Measurements from ENCODE around the gene GPR87. TPM values are rescaled to one million over a fixed set of nuclear protein-coding genes. Genes with fewer than 3 reads are reported as not detected.

GPR87 gene
- total RNA-seq, 4 donors from 2014 or later, result not detected

DNA sequence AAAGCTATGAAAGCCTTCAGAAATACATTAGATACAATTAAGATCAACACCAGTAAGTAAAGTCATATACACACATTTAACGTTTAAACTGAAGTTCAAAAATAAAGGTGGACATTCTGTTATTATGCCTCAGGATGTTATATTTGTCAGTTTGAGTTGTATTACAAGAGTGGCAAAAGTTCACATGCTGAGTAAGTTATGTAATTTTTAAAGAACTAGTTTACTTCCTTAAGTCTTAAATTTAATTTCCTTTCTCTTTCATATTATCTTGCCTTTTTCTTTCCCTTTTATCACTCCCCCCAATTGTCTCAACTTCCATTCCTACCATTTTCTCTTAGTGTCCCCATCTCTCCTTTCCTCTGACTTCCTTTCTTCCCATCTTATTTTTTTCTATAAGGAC is 4.9 kb upstream of the GPR87 start:
- DNase-seq, result no peak
- no peaks in the 10 kb centered on the region for H3K4me1 ChIP-seq
- intact Hi-C loops (cut with DNase I; ENCODE audit: low total_unique reads), result no loop called here
- no peaks in the 10 kb centered on the region for H3K27me3 ChIP-seq
- TF ChIP-seq POLR2AphosphoS5 (IDR thresholded peaks at IDR 0.05), result no peak
- TF ChIP-seq EP300 (IDR thresholded peaks at IDR 0.05; ENCODE audit: low read depth), result no peak
- no peak for TF ChIP-seq POLR2A (IDR thresholded peaks at IDR 0.05)
- TF ChIP-seq CTCF (IDR thresholded peaks at IDR 0.05), result no peak
- 29 to 55% methylated on average over 1 of the region's 1 CpG for WGBS, 2 donors (ENCODE audit: low coverage in 1 of 2)
- no peak overlapping the region for H3K27ac ChIP-seq
- H3K36me3 ChIP-seq, result no peaks in the 10 kb centered on the region
- no peak overlapping the region for H3K4me3 ChIP-seq
- in situ Hi-C loops (cut with MboI; ENCODE audit: low pct_ligation_motif_present in 1 of 4, low pct_unique_long_range_greater_than_20kb in 1 of 4, low sequenced_read_pairs in 3 of 4), result no loop called here
- H3K9me3 ChIP-seq, result no peaks in the 10 kb centered on the region

DNA sequence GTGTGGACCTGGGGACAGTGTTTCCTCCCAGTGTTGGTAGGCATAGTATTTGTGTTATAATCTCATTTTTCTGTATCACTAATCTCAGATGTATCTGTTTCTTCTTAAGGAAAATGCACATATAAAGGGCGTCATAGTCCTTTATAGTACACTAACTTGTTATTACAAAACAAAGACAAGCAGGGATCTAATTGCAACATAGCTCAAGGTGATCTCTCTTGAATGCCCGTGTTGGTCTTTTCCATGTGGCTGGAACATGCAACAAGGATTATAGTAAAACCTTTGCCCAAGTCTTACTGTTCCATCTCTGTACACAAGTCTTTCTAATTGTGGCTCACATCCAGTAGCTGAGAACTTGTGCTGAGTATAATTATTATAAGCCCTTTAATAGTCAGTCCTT is 3.5 kb upstream of the GPR87 start:
- intact Hi-C loops (cut with DNase I; ENCODE audit: low total_unique reads), result no loop called here
- Histone ChIP-seq H3K27ac (no peak overlapping the region), H3K4me3 (no peak overlapping the region), H3K36me3 (no peaks in the 10 kb centered on the region), H3K4me1 (no peaks in the 10 kb centered on the region), H3K27me3 (no peaks in the 10 kb centered on the region), H3K9me3 (no peaks in the 10 kb centered on the region)
- TF ChIP-seq POLR2A (IDR thresholded peaks at IDR 0.05) (no peak), CTCF (IDR thresholded peaks at IDR 0.05) (no peak), EP300 (IDR thresholded peaks at IDR 0.05; ENCODE audit: low read depth) (no peak), POLR2AphosphoS5 (IDR thresholded peaks at IDR 0.05) (no peak)
- no peak for DNase-seq
- 88% methylated on average over 1 to 2 of the region's 2 CpGs for WGBS, 2 donors (ENCODE audit: low coverage in 1 of 2)
- in situ Hi-C loops (cut with MboI; ENCODE audit: low pct_ligation_motif_present in 1 of 4, low pct_unique_long_range_greater_than_20kb in 1 of 4, low sequenced_read_pairs in 3 of 4), result no loop called here

DNA sequence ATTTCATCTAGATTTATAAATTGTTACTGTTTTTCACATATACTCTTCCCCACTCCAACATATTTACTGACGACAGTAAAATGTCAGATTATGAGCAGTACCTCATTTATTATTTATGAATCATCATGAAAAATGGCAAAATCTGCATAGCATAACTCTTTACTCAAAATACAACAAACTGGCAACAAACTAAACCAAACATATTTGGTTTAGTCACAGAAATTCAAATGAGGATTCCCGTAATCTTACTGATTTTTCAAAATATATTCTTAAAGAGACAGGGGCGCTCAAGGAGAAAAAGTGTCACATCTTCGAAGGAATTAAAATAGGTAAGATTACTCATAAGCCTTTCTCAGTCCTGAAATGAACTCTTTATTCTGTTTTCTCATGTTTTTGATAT is 3.0 kb upstream of the GPR87 start:
- H3K27ac ChIP-seq, result no peak overlapping the region
- no peak overlapping the region for H3K4me3 ChIP-seq
- DNase-seq, result no peak
- H3K27me3 ChIP-seq, result no peaks in the 10 kb centered on the region
- TF ChIP-seq POLR2A (IDR thresholded peaks at IDR 0.05) (no peak), POLR2AphosphoS5 (IDR thresholded peaks at IDR 0.05) (no peak)
- no peaks in the 10 kb centered on the region for H3K9me3 ChIP-seq
- no peaks in the 10 kb centered on the region for H3K4me1 ChIP-seq
- intact Hi-C loops (cut with DNase I; ENCODE audit: low total_unique reads), result no loop called here
- H3K36me3 ChIP-seq, result no peaks in the 10 kb centered on the region
- in situ Hi-C loops (cut with MboI; ENCODE audit: low pct_ligation_motif_present in 1 of 4, low pct_unique_long_range_greater_than_20kb in 1 of 4, low sequenced_read_pairs in 3 of 4), result no loop called here
- 70 to 82% methylated on average over 4 of the region's 4 CpGs for WGBS, 2 donors (ENCODE audit: low coverage in 1 of 2)

GRCh38 chr3:151318991-151319390 is 2.4 kb upstream of the GPR87 start:
- intact Hi-C loops (cut with DNase I; ENCODE audit: low total_unique reads), result no loop called here
- no peak for DNase-seq
- Histone ChIP-seq H3K36me3 (no peaks in the 10 kb centered on the region), H3K4me1 (no peaks in the 10 kb centered on the region), H3K4me3 (no peak overlapping the region), H3K27me3 (no peaks in the 10 kb centered on the region), H3K9me3 (no peaks in the 10 kb centered on the region), H3K27ac (no peak overlapping the region)
- in situ Hi-C loops (cut with MboI; ENCODE audit: low pct_ligation_motif_present in 1 of 4, low pct_unique_long_range_greater_than_20kb in 1 of 4, low sequenced_read_pairs in 3 of 4), result no loop called here
- WGBS, 2 donors (ENCODE audit: low coverage in 1 of 2), result 86 to 91% methylated on average over 7 of the region's 7 CpGs
- no peak for TF ChIP-seq CTCF (IDR thresholded peaks at IDR 0.05)
- no peak for TF ChIP-seq POLR2AphosphoS5 (IDR thresholded peaks at IDR 0.05)
- no peak for TF ChIP-seq EP300 (IDR thresholded peaks at IDR 0.05; ENCODE audit: low read depth)
- TF ChIP-seq POLR2A (IDR thresholded peaks at IDR 0.05), result no peak

DNA sequence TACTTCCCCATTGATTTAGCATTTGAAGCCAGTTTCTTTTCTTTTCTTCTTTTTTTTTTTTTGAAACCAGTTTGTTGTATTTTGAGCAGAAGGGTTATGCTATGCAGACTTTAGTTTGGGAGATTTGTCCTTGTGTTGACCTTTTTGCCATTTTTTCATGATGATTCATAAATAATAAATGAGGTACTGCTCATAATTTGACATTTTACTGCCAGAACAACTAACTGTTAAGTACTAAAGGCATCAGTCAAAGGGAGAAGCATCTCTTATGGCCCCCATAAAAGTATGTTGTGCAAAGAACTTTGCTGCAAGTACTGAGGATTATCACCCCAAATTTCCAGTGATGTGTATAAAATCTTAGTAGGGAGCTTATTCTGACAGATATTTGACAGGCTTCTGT is 1.7 kb upstream of the GPR87 start:
- in situ Hi-C loops (cut with MboI; ENCODE audit: low pct_ligation_motif_present in 1 of 4, low pct_unique_long_range_greater_than_20kb in 1 of 4, low sequenced_read_pairs in 3 of 4), result no loop called here
- TF ChIP-seq POLR2A (IDR thresholded peaks at IDR 0.05) (no peak), POLR2AphosphoS5 (IDR thresholded peaks at IDR 0.05) (no peak)

More for the DNA sequence above, 1.7 kb upstream of the GPR87 start:
- intact Hi-C loops (cut with DNase I; ENCODE audit: low total_unique reads), result no loop called here
- H3K4me1 ChIP-seq, result no peaks in the 10 kb centered on the region
- no peaks in the 10 kb centered on the region for H3K36me3 ChIP-seq
- no peak for DNase-seq
- no peak overlapping the region for H3K27ac ChIP-seq
- no peak overlapping the region for H3K4me3 ChIP-seq
- no peaks in the 10 kb centered on the region for H3K27me3 ChIP-seq
- H3K9me3 ChIP-seq, result no peaks in the 10 kb centered on the region
